Measurements from ENCODE around the gene SPI1.

Gene SPI1

DNA sequence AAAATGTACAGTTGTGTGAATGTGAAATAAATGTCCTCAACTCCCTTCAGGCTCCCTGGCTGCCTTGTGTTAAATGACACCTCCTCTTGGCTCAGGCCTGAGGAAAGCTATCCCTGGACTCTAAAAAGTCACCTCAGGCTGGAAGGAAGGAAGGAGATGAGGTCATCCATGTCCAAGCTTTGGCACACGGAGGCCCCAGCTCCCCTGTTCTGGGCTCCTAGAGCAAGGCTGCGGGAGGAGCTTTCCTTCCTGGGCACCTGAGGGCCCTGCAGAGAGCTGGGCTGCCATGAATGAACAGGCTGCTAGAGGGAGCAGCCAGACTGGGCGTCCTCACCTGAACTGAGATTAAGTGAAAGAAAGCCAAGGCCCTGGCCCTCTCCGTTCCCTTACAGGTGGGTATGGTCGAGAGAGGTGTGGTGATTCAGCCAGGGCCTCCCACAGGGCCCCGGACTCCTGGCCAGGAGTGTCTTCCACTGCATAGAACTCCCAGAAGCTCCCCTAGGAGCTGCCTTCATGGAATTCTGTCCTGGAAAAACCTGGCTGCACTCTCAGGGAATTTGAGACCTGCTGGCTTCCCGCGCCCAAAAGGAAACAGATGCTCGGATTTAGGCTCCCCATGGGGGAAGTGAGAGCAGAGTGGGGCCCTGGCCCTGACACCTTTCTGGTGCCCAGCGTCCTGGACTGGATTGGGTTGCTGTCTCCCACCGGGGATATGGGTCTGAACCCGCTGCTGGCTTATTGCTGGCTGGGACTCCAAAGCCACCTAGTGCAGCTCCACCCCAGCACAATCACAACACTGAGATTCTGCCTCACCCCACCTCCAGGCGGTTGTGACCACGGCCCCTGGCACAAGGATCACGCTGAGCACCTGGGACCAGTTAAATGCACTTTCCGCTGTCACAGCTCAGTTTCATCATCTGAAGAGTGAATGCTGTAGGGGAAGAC lies 48.1 kb downstream of the SPI1 start:
- no peak for DNase-seq
- Mint-ChIP-seq H3K27ac (peak overlapping the region; percentile 90), H3K36me3 (ENCODE audit: low read depth) (peaks cover 14% of the 10 kb centered on the region), H3K27me3 (ENCODE audit: low read depth, poor library complexity) (no peaks in the 10 kb centered on the region), H3K9me3 (no peaks in the 10 kb centered on the region), H3K4me1 (peaks cover 16% of the 10 kb centered on the region), H3K4me3 (no peak overlapping the region)
- TF ChIP-seq, protein P1, sequence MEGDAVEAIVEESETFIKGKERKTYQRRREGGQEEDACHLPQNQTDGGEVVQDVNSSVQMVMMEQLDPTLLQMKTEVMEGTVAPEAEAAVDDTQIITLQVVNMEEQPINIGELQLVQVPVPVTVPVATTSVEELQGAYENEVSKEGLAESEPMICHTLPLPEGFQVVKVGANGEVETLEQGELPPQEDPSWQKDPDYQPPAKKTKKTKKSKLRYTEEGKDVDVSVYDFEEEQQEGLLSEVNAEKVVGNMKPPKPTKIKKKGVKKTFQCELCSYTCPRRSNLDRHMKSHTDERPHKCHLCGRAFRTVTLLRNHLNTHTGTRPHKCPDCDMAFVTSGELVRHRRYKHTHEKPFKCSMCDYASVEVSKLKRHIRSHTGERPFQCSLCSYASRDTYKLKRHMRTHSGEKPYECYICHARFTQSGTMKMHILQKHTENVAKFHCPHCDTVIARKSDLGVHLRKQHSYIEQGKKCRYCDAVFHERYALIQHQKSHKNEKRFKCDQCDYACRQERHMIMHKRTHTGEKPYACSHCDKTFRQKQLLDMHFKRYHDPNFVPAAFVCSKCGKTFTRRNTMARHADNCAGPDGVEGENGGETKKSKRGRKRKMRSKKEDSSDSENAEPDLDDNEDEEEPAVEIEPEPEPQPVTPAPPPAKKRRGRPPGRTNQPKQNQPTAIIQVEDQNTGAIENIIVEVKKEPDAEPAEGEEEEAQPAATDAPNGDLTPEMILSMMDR (IDR thresholded peaks at IDR 0.05) = no peak

DNA sequence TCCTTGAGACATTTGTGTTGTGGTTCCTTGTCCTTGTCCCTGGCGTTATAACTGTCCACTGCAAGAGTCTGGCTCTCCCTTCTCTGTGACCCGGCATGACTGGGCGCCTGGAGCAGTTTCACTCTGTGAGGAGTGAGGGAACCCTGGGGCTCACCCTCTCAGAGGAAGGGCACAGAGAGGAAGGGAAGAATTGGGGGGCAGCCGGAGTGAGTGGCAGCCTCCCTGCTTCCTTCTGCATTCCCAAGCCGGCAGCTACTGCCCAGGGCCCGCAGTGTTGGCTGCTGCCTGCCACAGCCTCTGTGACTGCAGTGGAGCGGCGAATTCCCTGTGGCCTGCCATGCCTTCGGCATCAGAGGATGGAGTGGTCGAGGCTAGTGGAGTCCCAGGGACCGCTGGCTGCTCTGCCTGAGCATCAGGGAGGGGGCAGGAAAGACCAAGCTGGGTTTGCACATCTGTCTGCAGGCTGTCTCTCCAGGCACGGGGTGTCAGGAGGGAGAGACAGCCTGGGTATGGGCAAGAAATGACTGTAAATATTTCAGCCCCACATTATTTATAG lies 48.8 kb downstream of the SPI1 start:
- Mint-ChIP-seq H3K27ac (no peak overlapping the region), H3K9me3 (no peaks in the 10 kb centered on the region), H3K27me3 (ENCODE audit: low read depth, poor library complexity) (no peaks in the 10 kb centered on the region), H3K4me1 (peaks cover 16% of the 10 kb centered on the region), H3K36me3 (ENCODE audit: low read depth) (peaks cover 17% of the 10 kb centered on the region), H3K4me3 (no peak overlapping the region)
- TF ChIP-seq, protein P1 (IDR thresholded peaks at IDR 0.05) = no peak
- DNase-seq = no peak

DNA sequence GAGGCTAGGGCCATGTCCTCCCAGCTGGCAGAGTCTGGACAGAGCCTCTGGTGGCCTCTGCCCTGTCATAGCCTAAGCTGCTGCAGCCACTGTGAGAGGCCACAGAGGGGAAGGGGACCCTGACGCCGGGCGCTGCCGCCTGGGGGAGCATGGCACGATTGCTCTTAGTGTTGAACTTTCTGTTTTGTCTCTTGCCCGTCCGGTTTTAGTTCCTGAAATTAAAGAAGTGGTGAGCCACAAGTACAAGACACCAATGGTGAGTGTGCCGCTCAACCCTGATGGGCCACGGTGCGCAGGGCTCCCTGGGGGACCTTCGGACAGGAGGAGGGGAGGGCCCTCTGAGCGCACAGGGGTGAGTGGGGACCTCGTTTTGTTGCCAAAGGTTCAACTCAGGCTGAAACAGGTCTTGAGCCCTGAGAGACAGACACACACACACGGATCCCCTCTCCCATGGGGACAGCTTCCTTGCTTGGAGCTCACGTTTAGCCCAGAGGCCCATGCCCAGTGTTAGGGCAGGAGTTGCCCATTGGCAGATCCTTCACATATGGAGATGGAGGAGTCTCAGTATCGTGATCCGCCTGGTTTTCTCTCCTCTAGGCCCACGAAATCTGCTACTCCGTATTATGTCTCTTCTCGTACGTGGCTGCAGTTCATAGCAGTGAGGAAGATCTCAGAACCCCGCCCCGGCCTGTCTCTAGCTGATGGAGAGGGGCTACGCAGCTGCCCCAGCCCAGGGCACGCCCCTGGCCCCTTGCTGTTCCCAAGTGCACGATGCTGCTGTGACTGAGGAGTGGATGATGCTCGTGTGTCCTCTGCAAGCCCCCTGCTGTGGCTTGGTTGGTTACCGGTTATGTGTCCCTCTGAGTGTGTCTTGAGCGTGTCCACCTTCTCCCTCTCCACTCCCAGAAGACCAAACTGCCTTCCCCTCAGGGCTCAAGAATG lies 49.6 kb downstream of the SPI1 start:
- DNase-seq = no peak
- Mint-ChIP-seq H3K9me3 (no peaks in the 10 kb centered on the region), H3K4me3 (no peak overlapping the region), H3K27me3 (ENCODE audit: low read depth, poor library complexity) (no peaks in the 10 kb centered on the region), H3K4me1 (peaks cover 16% of the 10 kb centered on the region), H3K27ac (peak overlapping the region; percentile 57), H3K36me3 (ENCODE audit: low read depth) (peaks cover 17% of the 10 kb centered on the region)
- TF ChIP-seq, protein P1 (IDR thresholded peaks at IDR 0.05) = no peak

- peaks cover 16% of the 10 kb centered on the region for H3K4me1 Mint-ChIP-seq
- no peaks in the 10 kb centered on the region for H3K9me3 Mint-ChIP-seq
- no peak overlapping the region for H3K4me3 Mint-ChIP-seq
- peaks cover 22% of the 10 kb centered on the region for H3K36me3 Mint-ChIP-seq (ENCODE audit: low read depth)
- TF ChIP-seq, protein P1 (IDR thresholded peaks at IDR 0.05) = no peak
- peak overlapping the region; percentile 95 for H3K27ac Mint-ChIP-seq
- no peaks in the 10 kb centered on the region for H3K27me3 Mint-ChIP-seq (ENCODE audit: low read depth, poor library complexity)
- no peak for DNase-seq
These were observed 50.4 kb downstream of the SPI1 start for GRCh38 chr11:47327949-47328348.

DNA sequence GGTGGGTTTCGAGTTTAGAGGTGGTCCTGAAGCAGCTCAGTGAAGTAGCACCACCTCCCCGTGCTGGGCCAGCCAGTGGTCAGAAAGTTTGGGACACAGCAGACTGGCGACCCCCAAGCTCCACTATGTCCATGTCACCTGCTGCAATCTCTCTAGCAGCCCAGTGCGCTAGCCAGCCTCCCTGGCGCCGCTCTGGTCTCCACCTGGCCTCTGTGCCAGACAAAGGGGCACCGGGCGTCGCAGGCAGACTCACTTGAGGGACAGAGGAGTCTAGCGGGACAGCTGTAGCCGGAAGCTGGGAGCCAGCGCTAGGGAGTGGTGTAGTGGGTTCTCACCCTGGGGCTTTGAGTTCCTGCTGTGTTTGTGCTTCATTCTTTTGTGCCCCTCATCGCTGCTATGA lies 51.3 kb downstream of the SPI1 start:
- Mint-ChIP-seq H3K4me1 (peaks cover 16% of the 10 kb centered on the region), H3K36me3 (ENCODE audit: low read depth) (peaks cover 25% of the 10 kb centered on the region), H3K4me3 (no peak overlapping the region), H3K27me3 (ENCODE audit: low read depth, poor library complexity) (no peaks in the 10 kb centered on the region), H3K9me3 (no peaks in the 10 kb centered on the region), H3K27ac (no peak overlapping the region)
- TF ChIP-seq, protein P1 (IDR thresholded peaks at IDR 0.05) = no peak
- no peak for DNase-seq

Measured in nephron progenitor cell (in vitro differentiated cells).